NCI-H1694 (cell line): ENCODE measurements around the gene LRRC2.
"Not testable (repeated sequence)": the region's sequence is repeated elsewhere in the genome, so short reads cannot be mapped to it uniquely, and the experiment has no call there.

Experiments used
- DNase-seq: peaks from one replicate; lab custom pipeline; 2025; lab: John Stamatoyannopoulos, UW

The LRRC2 gene

GRCh38 chr3:46557814-46558183 is 8.3 kb downstream of the LRRC2 start:
- DNase-seq = no peak

DNA sequence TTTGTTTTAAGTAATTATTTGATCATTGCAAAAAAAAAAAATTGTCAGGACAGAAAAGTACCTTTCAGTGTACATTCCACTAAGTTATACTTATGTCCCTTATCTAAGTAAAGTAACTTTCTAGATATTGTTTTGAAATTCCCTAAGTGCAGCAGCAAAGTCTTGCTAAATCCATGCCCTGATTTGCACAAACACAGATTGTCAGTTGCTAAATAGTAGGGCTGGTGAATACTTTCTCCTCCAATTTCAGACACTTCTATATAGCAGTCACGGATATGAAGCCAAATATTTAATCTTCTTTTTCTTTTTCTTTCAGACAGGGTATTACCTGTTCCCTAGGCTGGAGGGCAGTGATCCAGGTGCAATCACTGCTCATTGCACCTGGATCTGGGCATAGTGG is 12.9 kb downstream of the LRRC2 start:
- DNase-seq = no peak

DNA sequence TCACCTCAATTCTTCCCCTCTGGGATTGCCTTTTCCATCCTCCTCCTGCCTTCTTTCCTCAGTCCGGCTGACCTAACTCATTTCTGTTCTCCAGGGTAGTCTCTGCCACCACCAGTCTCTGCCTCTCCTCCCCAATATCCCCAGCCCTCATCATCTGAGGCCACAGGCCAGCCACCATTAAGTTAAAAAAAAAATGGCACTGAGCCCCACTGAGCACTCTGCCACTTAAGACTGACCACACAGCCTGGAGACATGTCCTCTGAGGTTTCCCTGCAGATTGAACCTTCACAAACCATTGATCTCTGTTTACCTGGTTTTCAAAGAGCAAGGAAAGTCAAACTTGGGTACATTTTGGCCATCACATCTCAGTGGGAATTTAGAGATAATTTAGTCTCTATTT is 13.6 kb downstream of the LRRC2 start:
- DNase-seq = no peak

DNA sequence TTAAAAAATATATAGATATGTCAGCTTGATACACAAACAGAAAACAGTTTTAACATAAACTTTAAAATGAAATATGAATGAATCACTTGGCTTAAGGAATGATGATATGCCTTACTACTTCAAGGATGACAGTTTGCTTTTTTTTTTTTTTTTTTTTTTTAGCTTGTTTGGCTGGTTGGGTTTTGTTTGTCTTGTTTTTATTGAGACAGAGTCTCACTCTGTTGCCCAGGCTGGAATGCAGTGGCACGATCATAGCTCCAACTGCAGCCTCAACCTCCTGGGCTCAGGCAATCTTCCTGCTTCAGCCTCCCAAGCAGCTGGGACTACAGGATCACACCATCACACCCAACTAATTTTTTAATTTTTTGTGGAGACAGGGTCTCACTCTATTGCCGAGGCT is 14.5 kb downstream of the LRRC2 start:
- no peak for DNase-seq

DNA sequence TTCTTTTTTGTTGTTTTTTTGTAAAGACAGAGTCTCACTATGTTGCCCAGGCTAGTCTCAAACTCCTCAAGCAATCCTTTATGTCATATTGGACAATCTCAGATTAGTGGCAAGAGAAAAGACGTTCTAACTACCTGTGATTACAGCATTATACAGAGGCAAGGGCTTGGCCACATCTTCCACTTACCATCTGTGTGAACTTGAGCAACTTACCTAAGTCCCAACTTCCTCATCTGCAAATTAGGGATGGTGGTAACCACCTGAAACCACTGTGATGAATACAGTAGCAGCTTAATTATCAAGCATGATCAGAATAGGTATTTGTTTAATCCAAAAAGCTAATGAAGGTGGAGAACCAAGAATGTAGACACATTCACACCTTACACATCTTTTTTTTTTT is 16.1 kb downstream of the LRRC2 start:
- DNase-seq = no peak

- no peak for DNase-seq
These were observed 16.6 kb downstream of the LRRC2 start for GRCh38 chr3:46549408-46549904.

DNA sequence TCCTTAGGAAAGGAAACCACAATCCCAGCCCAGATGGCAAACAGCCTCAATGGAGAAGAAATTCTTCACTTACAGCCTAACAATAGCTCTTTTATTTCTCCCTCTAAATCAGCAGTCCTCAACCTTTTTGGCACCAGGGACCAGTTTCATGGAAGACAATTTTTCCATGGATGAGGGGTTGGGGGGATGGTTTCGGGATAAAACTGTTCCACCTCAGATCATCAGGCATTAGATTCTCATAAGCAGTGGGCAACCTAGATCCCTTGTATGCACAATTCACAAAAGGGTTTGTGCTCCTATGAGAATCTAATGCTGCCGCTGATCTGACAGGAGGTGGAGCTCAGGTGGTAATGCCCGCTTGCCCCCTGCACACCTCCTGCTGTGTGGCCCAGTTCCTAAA is 17.5 kb downstream of the LRRC2 start:
- not testable (repeated sequence) for DNase-seq

GRCh38 chr3:46546896-46547440 is 19.1 kb downstream of the LRRC2 start:
- no peak for DNase-seq

- no peak for DNase-seq
These were observed 20.1 kb downstream of the LRRC2 start for GRCh38 chr3:46545818-46546630.

DNA sequence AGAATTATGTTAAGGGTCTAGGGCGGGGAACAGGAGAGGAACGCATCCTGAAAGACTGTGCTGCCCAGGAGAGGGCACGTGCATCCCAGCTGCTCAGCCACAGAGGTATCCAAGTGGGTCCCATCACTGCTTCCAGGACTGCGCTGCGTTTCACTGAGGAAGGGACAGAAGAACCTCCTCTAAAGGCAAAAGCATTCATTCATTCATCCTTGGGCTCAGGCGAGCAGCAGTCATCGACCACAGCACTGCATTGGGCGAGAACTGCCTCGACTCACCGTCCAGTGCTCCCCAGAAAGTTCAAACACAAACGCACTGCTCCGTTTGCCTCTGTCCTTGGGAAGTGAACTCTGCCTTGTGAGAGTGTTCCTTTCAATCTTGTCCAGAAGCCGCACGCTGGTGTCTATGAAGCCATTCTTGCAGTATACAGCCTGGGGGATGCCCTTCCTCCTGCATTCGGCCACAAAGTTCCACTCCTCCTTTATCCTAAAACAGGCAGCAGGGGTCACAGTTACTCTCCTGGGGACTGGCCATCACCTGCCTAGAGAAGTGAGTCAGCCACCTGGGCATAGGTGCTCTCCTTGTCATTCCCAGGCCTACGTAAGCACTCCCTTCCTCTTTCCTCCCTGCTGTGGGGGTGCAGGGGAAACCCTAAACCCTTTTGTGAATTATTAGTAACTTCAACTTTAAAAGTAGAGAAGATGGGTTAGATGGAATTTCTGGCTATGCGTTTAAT is 21.2 kb downstream of the LRRC2 start:
- no peak for DNase-seq

GRCh38 chr3:46542801-46543201 is 23.3 kb downstream of the LRRC2 start:
- no peak for DNase-seq

- no peak for DNase-seq
These were observed 23.8 kb downstream of the LRRC2 start for GRCh38 chr3:46542344-46542743.

GRCh38 chr3:46541835-46542234 is 24.3 kb downstream of the LRRC2 start:
- DNase-seq = no peak

DNA sequence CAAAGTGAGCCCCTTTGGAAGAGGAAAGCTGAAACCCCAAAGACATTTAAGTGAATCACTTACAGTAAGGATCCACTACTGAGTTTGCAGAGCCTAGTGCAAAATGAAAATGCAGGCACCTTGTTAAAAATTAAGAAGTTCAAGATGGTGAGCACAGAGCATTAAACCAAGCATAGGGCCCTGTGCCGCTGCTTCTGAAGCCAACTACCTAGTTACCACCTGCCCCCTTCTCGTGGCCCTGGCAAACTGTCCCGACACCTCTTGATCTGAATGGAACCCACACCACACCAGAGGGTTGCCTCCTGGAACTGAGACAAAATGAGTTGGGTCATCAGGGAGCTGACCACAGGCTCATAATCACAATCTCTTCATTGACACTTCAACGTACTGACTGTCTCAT is 25.6 kb downstream of the LRRC2 start:
- no peak for DNase-seq

- no peak for DNase-seq
These were observed 26.6 kb downstream of the LRRC2 start for GRCh38 chr3:46539443-46540005.

DNA sequence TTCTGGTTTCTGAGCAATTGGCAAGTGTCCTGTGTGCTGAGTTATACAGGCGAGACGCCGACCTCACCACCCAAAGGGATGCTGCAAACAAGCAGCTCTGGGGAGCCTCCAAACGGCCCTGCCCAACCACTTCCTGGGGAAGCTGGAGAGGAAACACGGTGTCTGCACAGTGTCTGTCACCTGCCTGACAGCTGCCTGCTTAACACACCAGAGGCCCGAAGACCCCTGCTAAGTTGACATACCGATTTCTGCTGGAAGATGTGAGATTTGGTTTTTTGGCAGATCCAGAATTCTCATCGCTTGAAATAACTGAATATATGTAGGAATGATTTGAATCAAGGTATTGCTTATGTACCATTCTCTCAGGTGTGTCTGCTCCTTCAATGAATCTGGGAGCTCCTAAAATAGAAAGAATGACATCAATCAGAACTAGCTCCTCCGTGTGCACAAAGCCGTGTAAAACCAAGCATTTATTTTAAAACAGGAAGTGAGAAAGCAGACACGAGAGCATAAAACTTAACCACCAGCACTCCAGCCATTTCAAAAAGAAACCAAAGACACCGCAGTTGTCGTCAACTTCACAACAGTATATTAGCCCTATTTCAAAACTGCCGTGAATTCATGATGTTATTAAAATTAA is 27.2 kb downstream of the LRRC2 start:
- no peak for DNase-seq

GRCh38 chr3:46538425-46538802 is 27.7 kb downstream of the LRRC2 start:
- DNase-seq = not testable (repeated sequence)

DNA sequence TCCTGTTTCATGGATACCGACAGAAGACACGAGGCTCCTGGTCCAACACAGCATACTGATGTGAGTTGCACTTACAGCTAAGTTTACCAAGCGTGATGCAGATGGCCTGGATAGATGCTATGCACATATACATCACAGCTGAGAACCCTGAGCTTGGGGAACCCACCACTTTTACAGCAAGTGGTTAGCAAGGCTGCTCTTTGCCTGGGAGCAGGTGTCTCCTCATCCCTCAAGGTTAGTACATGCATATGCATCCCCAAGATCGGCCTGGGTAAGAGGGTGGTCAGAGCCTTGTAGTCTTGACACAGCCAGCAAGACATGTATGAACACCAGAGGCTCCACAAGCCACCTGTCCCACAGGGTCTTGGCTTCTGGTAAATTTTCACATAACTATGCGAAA is 28.3 kb downstream of the LRRC2 start:
- no peak for DNase-seq

GRCh38 chr3:46537316-46537715 is 28.8 kb downstream of the LRRC2 start:
- no peak for DNase-seq

GRCh38 chr3:46536758-46537157 is 29.3 kb downstream of the LRRC2 start:
- no peak for DNase-seq

GRCh38 chr3:46535746-46536145 is 30.4 kb downstream of the LRRC2 start:
- DNase-seq = no peak

DNA sequence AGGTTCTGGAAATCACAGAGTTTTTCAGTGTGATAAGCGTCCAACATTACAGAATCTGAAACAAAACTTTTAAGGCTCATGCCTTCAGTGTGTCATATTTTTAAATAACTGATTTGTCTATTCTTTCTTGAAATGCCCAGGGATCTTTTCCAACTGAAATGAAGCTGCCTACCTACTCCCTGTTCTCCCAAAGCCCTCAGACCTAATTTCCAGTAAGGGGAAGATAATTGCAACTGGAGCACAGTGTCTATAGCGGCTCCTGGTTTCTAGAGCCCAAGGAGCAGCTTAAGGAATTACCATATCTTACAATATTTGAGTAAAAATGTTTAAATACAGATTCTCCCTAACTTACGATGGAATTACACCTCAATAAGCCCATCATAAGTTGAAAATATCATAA is 33.0 kb downstream of the LRRC2 start:
- no peak for DNase-seq
